ENCODE results near the gene SH3GLB1. TPM values are rescaled to one million over a fixed set of nuclear protein-coding genes. Genes with fewer than 3 reads are reported as not detected.

The SH3GLB1 gene
- total and polyA plus RNA-seq, 2 of the 4 experiments (the other 2 are of a cell fraction): 22.2 to 36.5 TPM

GRCh38 chr1:86778569-86779239 is 74.3 kb downstream of the SH3GLB1 start:
- peak overlapping the region; percentile 72 for H2AK5ac ChIP-seq (ENCODE audit: low read depth, low read length)
- in situ Hi-C loops (cut with MboI; ENCODE audit: low sequenced_read_pairs) (no loop called here), intact Hi-C loops (cut with micrococcal nuclease) (no loop called here), dilution Hi-C loops (cut with HindIII; ENCODE audit: low sequenced_read_pairs, unreplicated experiment) (no loop called here)
- no CpG with 5 or more reads among the region's 2 CpGs for WGBS, 2 experiments (ENCODE audit: extremely low coverage in 2 of 2, insufficient read length in 1 of 2)
- peaks cover 8% of the 10 kb centered on the region for H3K9me1 ChIP-seq (ENCODE audit: insufficient read depth, low read length)
- H3K9ac ChIP-seq (ENCODE audit: low read depth, low read length): no peak overlapping the region
- peak overlapping the region; percentile 61; the same call in 1 of the 2 replicates for H2BK120ac ChIP-seq (ENCODE audit: low read depth, low read length)
- peaks cover 23% of the 10 kb centered on the region for H3K4me1 ChIP-seq (ENCODE audit: control insufficient read depth, insufficient read depth, low read length)
- peak; percentile 57; the same call in 1 of the 2 replicates for TF ChIP-seq CEBPB (IDR thresholded peaks at IDR 0.05; ENCODE audit: low read depth, low read length)
- peak; percentile 61; the same call in 1 of the 2 replicates for TF ChIP-seq BHLHE40 (IDR thresholded peaks at IDR 0.05; ENCODE audit: low read depth, low read length)
- 0 out of 2 replicates have a peak, but pooled peaks have one; percentile 35 for TF ChIP-seq FOS (IDR thresholded peaks at IDR 0.05; ENCODE audit: low read depth, low read length)
- TF ChIP-seq CHD1 (IDR thresholded peaks at IDR 0.05; ENCODE audit: low read depth, low read length): no peak
- TF ChIP-seq MAFK (IDR thresholded peaks at IDR 0.05; ENCODE audit: low read depth, low read length): no peak
- no peak for TF ChIP-seq RAD21 (IDR thresholded peaks at IDR 0.05; ENCODE audit: low read length)
- H3K79me1 ChIP-seq (ENCODE audit: low read depth in 1 of 2, low read length in 2 of 2): no peaks in the 10 kb centered on the region
- H3K36me3 ChIP-seq (ENCODE audit: control insufficient read depth, insufficient read depth, low read length): no peaks in the 10 kb centered on the region
- no peak overlapping the region for H3K4me2 ChIP-seq (ENCODE audit: low read depth, low read length)
- H2AFZ ChIP-seq (replicated peaks; ENCODE audit: low read length, poor library complexity): peak overlapping the region; percentile 83
- H2AK9ac ChIP-seq (replicated peaks; ENCODE audit: low read depth, low read length, poor library complexity): no peak overlapping the region
- H3K14ac ChIP-seq (replicated peaks; ENCODE audit: low read depth, low read length): peak overlapping the region; percentile 50
- DNase-seq (peak; percentile 86), ATAC-seq (ENCODE audit: low read depth) (no peak)
- H3K27me3 ChIP-seq (ENCODE audit: control insufficient read depth, insufficient read depth, low read length): no peaks in the 10 kb centered on the region
- peak overlapping the region; percentile 92 for H2BK5ac ChIP-seq (ENCODE audit: low read depth, low read length, poor library complexity, severe bottlenecking)
- ChIA-PET POLR2A (ENCODE audit: unreplicated experiment) (interaction anchor here (0.6 kb wide), 1 partner anchor 93 kb away, joined by 4 read pairs; no protein-coding TSS in a partner anchor), CTCF (interaction anchor here (0.6 kb wide), 1 partner anchor 216 kb away, joined by 3 read pairs; no protein-coding TSS in a partner anchor)
- peak overlapping the region; percentile 93 for H3K18ac ChIP-seq (ENCODE audit: low read depth, low read length)
- no peaks in the 10 kb centered on the region for H3K9me3 ChIP-seq (ENCODE audit: control insufficient read depth, insufficient read depth, low read length)
- peak overlapping the region; percentile 76 for H3K4ac ChIP-seq (ENCODE audit: low read depth, low read length)
- no peak overlapping the region for H3K56ac ChIP-seq (ENCODE audit: extremely low read depth, insufficient read depth, low read length)
- peak overlapping the region; percentile 3 to 85 for H4K8ac ChIP-seq (ENCODE audit: low read depth in 2 of 2, low read length in 2 of 2)
- peak overlapping the region; percentile 46; the same call in 1 of the 2 replicates for H3K23ac ChIP-seq (ENCODE audit: low read depth, low read length)
- no peak overlapping the region for H3K4me3 ChIP-seq (ENCODE audit: insufficient read depth, low read depth, low read length)
- peak overlapping the region; percentile 64; the same call in 2 of the 3 replicates for H2BK15ac ChIP-seq (ENCODE audit: low read depth, low read length)
- no TSS peak for BruUV-seq (replicated peaks)
- peak overlapping the region; percentile 83 for H2BK20ac ChIP-seq (ENCODE audit: low read depth, low read length)
- H3K27ac ChIP-seq (ENCODE audit: insufficient read depth, low read length): peak overlapping the region; percentile 70
- peak overlapping the region; percentile 40; the same call in 1 of the 2 replicates for H4K5ac ChIP-seq (ENCODE audit: low read depth, low read length)
- peak overlapping the region; percentile 21; the same call in 1 of the 2 replicates for H4K91ac ChIP-seq (ENCODE audit: insufficient read depth, low read depth, low read length)
- no peaks in the 10 kb centered on the region for H4K20me1 ChIP-seq (ENCODE audit: insufficient read depth, low read length)
